Measurements from ENCODE around the gene CIC.

GRCh38 chr19:42289556-42290041 is 20.5 kb downstream of the CIC start:
- TF ChIP-seq POLR2AphosphoS5 (IDR thresholded peaks at IDR 0.05; ENCODE audit: borderline replicate concordance, low read depth, low read length) (no peak), EZH2 (IDR thresholded peaks at IDR 0.05) (no peak)
